Measurements from ENCODE around the gene IGFBP2. TPM values are rescaled to one million over a fixed set of nuclear protein-coding genes. Genes with fewer than 3 reads are reported as not detected.

IGFBP2 gene
- total RNA-seq, 1 donor from 2014 or later, result 208 TPM

GRCh38 chr2:216636551-216637450 is 3.6 kb downstream of the IGFBP2 start:
- TF ChIP-seq, protein P1, sequence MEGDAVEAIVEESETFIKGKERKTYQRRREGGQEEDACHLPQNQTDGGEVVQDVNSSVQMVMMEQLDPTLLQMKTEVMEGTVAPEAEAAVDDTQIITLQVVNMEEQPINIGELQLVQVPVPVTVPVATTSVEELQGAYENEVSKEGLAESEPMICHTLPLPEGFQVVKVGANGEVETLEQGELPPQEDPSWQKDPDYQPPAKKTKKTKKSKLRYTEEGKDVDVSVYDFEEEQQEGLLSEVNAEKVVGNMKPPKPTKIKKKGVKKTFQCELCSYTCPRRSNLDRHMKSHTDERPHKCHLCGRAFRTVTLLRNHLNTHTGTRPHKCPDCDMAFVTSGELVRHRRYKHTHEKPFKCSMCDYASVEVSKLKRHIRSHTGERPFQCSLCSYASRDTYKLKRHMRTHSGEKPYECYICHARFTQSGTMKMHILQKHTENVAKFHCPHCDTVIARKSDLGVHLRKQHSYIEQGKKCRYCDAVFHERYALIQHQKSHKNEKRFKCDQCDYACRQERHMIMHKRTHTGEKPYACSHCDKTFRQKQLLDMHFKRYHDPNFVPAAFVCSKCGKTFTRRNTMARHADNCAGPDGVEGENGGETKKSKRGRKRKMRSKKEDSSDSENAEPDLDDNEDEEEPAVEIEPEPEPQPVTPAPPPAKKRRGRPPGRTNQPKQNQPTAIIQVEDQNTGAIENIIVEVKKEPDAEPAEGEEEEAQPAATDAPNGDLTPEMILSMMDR (IDR thresholded peaks at IDR 0.05; ENCODE audit: partially characterized antibody, unreplicated experiment), result no peak

GRCh38 chr2:216637472-216637871 is 4.3 kb downstream of the IGFBP2 start:
- TF ChIP-seq, protein P1 (IDR thresholded peaks at IDR 0.05; ENCODE audit: partially characterized antibody, unreplicated experiment), result no peak
- H3K4me1 Mint-ChIP-seq (ENCODE audit: low read depth, unreplicated experiment), result peaks cover 28% of the 10 kb centered on the region
- H3K36me3 Mint-ChIP-seq (ENCODE audit: unreplicated experiment), result peaks cover 5% of the 10 kb centered on the region
- no peak for DNase-seq
- H3K27ac Mint-ChIP-seq (ENCODE audit: unreplicated experiment), result peak overlapping the region; percentile 82
- H3K9me3 Mint-ChIP-seq (ENCODE audit: unreplicated experiment), result peaks cover 33% of the 10 kb centered on the region
- H3K27me3 Mint-ChIP-seq (ENCODE audit: unreplicated experiment), result peaks cover 28% of the 10 kb centered on the region
- H3K4me3 Mint-ChIP-seq (ENCODE audit: unreplicated experiment), result peak overlapping the region; percentile 98

More at GRCh38 chr2:216636551-216637450, 3.6 kb downstream of the IGFBP2 start:
- Mint-ChIP-seq H3K27me3 (ENCODE audit: unreplicated experiment) (peaks cover 29% of the 10 kb centered on the region), H3K4me1 (ENCODE audit: low read depth, unreplicated experiment) (peaks cover 29% of the 10 kb centered on the region), H3K4me3 (ENCODE audit: unreplicated experiment) (peak overlapping the region; percentile 98), H3K36me3 (ENCODE audit: unreplicated experiment) (peaks cover 5% of the 10 kb centered on the region), H3K9me3 (ENCODE audit: unreplicated experiment) (peaks cover 34% of the 10 kb centered on the region), H3K27ac (ENCODE audit: unreplicated experiment) (peak overlapping the region; percentile 84)
- peak; percentile 61 for DNase-seq

DNA sequence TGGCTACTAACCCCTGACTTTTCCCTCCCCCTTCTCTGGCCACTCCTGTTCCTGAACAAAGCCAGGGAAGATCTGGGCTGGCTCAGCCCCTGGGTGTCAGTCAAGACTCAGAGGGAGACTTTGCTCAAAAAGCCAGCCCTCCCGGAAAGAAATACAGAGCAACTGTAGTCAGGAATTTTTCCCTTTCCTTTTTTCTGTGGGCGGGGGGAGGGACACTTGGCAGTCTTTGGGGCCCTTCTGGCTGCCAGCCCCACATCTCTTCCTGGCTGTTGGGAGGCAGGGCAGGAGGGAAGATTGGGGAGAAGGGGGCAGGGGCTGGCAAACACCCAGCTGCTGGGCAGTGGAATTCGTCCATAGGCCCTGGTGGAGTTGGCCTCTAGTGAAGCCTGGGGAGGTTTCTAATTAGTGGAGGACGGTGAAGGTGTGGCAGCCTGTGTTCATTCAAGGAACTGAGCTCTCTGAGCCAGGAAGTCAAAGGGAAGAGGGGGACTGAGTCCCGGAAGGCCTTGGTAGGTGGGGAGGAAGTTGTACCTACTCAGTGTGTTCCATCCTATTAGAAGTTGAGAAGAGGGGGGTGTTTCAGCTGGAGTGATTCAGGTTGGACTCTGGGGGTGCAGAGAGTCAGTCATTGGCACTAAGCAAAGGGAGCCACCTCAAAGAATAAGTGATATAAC is 10.9 kb downstream of the IGFBP2 start:
- Mint-ChIP-seq H3K27ac (ENCODE audit: unreplicated experiment) (no peak overlapping the region), H3K4me3 (ENCODE audit: unreplicated experiment) (no peak overlapping the region), H3K4me1 (ENCODE audit: low read depth, unreplicated experiment) (peaks cover 13% of the 10 kb centered on the region), H3K36me3 (ENCODE audit: unreplicated experiment) (peaks cover 5% of the 10 kb centered on the region), H3K27me3 (ENCODE audit: unreplicated experiment) (peaks cover 2% of the 10 kb centered on the region), H3K9me3 (ENCODE audit: unreplicated experiment) (peaks cover 1% of the 10 kb centered on the region)
- DNase-seq, result no peak
- TF ChIP-seq, protein P1 (IDR thresholded peaks at IDR 0.05; ENCODE audit: partially characterized antibody, unreplicated experiment), result no peak

DNA sequence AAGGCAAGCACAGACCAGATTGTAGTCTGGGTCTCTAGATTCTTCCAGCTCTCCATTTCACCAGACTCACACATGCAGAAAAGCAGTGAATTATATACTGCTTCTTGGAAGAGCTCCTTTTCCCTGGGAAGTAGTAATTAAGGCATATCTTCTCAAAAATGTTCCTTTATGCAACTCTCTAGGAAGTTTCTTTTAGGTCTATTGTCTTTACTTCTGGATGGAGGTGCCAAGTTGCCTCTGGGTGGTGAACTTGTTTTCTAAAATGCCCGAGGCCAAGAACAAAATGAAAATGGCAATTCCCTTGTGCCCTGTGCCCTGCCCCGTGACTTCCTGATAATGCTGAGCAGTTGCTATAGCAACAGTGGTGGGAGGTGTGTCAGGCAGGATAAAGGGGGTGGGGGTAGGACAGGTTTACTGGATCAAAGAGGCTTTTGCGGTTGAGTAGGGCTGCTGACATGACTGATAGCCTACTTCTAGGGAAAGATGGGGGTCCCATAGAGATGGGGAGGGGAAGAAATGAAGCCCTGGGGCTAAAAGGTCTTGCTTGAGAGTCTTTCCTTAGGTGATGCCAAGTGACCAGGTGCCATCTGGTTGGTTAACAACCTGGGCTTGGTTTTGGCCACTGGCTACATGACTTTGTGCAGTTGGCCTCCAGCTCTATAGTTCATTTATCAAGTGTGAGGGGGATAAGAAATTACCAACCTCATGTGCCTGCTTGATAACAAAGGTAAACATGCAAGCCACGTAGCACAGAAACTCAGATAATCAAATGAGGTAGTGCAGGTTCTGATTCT is 11.8 kb downstream of the IGFBP2 start:
- TF ChIP-seq, protein P1 (IDR thresholded peaks at IDR 0.05; ENCODE audit: partially characterized antibody, unreplicated experiment), result no peak
- H3K27me3 Mint-ChIP-seq (ENCODE audit: unreplicated experiment), result no peaks in the 10 kb centered on the region
- H3K4me3 Mint-ChIP-seq (ENCODE audit: unreplicated experiment), result no peak overlapping the region
- no peaks in the 10 kb centered on the region for H3K9me3 Mint-ChIP-seq (ENCODE audit: unreplicated experiment)
- H3K27ac Mint-ChIP-seq (ENCODE audit: unreplicated experiment), result no peak overlapping the region
- DNase-seq, result no peak
- H3K4me1 Mint-ChIP-seq (ENCODE audit: low read depth, unreplicated experiment), result peaks cover 11% of the 10 kb centered on the region
- H3K36me3 Mint-ChIP-seq (ENCODE audit: unreplicated experiment), result peaks cover 5% of the 10 kb centered on the region
